Naive thymus-derived CD4-positive, alpha-beta T cell (primary cell): ENCODE data around the gene ALPL. TPM values are rescaled to one million over a fixed set of nuclear protein-coding genes. Genes with fewer than 3 reads are reported as not detected.

Source experiments
- ATAC-seq: fragments of 150-1000 bp; cut with Tn5 transposase; 2 replicates; pipeline ENCODE4 v1.10.0; 2021; ENCODE audit warnings: mild to moderate bottlenecking, moderate library complexity
- CTCF ChIA-PET: fragments of 350-600 bp; sonication (Branson Sonifier 250); formaldehyde crosslinking; loops from one replicate; lab custom pipeline; 2021; ENCODE audit warnings: antibody characterized with exemption; lab: Charles Lee
- POLR2A ChIA-PET: fragments of 350-600 bp; sonication (Branson Sonifier 250); formaldehyde crosslinking; loops from one replicate; lab custom pipeline; 2021; ENCODE audit warnings: antibody characterized with exemption, inconsistent platforms; lab: Charles Lee
- DNase-seq, 9 donors: peaks; one replicate each; pipeline versions ENCODE4 v3.0.0 to v3.0.0-alpha.2; 2020 to 2022; ENCODE audit warnings: mixed read lengths in 1 of 9
- H3K27ac ChIP-seq: one replicate; pipeline ENCODE4 v1.7.0; 2013; ENCODE audit warnings: mild to moderate bottlenecking, low read depth, low read length, moderate library complexity
- H3K27me3 ChIP-seq, 2 donors: one replicate each; pipeline ENCODE4 v1.7.0; 2013; ENCODE audit warnings: low read length in 2 of 2, mild to moderate bottlenecking in 2 of 2, moderate library complexity in 2 of 2; ENCODE audit not compliant: control insufficient read depth in 2 of 2, insufficient read depth in 2 of 2
- H3K36me3 ChIP-seq, 3 experiments: 1 replicate in 2 of 3; 2 replicates in 1 of 3; pipeline ENCODE4 v1.7.0; 2013; ENCODE audit warnings: low read length in 3 of 3, mild to moderate bottlenecking in 3 of 3, moderate library complexity in 1 of 3; ENCODE audit not compliant: insufficient read depth in 3 of 3, control insufficient read depth in 2 of 3
- H3K4me1 ChIP-seq, 2 donors: one replicate each; pipeline ENCODE4 v1.7.0; 2013; ENCODE audit warnings: low read length in 2 of 2, mild to moderate bottlenecking in 2 of 2, moderate library complexity in 1 of 2; ENCODE audit not compliant: control insufficient read depth in 2 of 2, insufficient read depth in 2 of 2
- H3K4me3 ChIP-seq: 2 replicates; pipeline ENCODE4 v1.7.0; 2013; ENCODE audit warnings: mild to moderate bottlenecking, low read length
- H3K9me3 ChIP-seq, 3 experiments: 1 replicate in 2 of 3; 2 replicates in 1 of 3; pipeline ENCODE4 v1.7.0; 2013; ENCODE audit warnings: low read length in 3 of 3; ENCODE audit not compliant: control insufficient read depth in 2 of 3
- H3K27ac Mint-ChIP-seq, 9 donors: one replicate each; pipeline ENCODE4 v1.8.0; 2020 to 2022; ENCODE audit warnings: mixed read lengths in 9 of 9, mild to moderate bottlenecking in 8 of 9, moderate library complexity in 5 of 9, inconsistent platforms in 2 of 9
- H3K27me3 Mint-ChIP-seq, 5 donors: one replicate each; pipeline ENCODE4 v1.8.0; 2021 to 2022; ENCODE audit warnings: mixed read lengths in 5 of 5, mild to moderate bottlenecking in 1 of 5
- H3K36me3 Mint-ChIP-seq, 5 donors: one replicate each; pipeline ENCODE4 v1.8.0; 2020 to 2022; ENCODE audit warnings: mixed read lengths in 5 of 5, mild to moderate bottlenecking in 3 of 5, inconsistent platforms in 1 of 5
- H3K4me1 Mint-ChIP-seq, 7 donors: one replicate each; pipeline ENCODE4 v1.8.0; 2020 to 2022; ENCODE audit warnings: mixed read lengths in 7 of 7, mild to moderate bottlenecking in 3 of 7, inconsistent platforms in 1 of 7
- H3K4me3 Mint-ChIP-seq, 10 donors: one replicate each; pipeline ENCODE4 v1.8.0; 2020 to 2022; ENCODE audit warnings: mild to moderate bottlenecking in 10 of 10, mixed read lengths in 10 of 10, moderate library complexity in 6 of 10, inconsistent platforms in 2 of 10
- H3K9me3 Mint-ChIP-seq, 11 donors: one replicate each; pipeline ENCODE4 v1.8.0; 2020 to 2022; ENCODE audit warnings: mixed read lengths in 11 of 11, mild to moderate bottlenecking in 4 of 11, inconsistent platforms in 1 of 11, moderate library complexity in 1 of 11
- intact Hi-C, 2 donors: fragments of 100-400 bp; cut with micrococcal nuclease; formaldehyde crosslinking; loops; one replicate each; pipeline ENCODE4 v1.15.1; 2023
- polyA plus RNA-seq, 2 donors: library from polyadenylated mRNA; unstranded; fragments of 300-500 nt; fragmentation: Illumina TruSeq; gene quantifications; one replicate each; pipeline ENCODE4 v1.2.3, GENCODE V29; 2021
- total RNA-seq, 6 experiments: library from RNA in 5 of 6; stranded (reverse) in 5 of 6; gene quantifications; 1 replicate in 5 of 6; 2 replicates in 1 of 6; pipeline ENCODE4 v1.2.3 and lab custom pipeline; 2021 to 2026

The ALPL gene
- total and polyA plus RNA-seq, 7 experiments from 2014 or later, result not detected

GRCh38 chr1:21503706-21504377 lies 5.4 kb upstream of the ALPL start:
- no peak overlapping the region for H3K4me3 ChIP-seq
- Mint-ChIP-seq H3K4me3 (no peak overlapping the region), H3K4me1 (peaks cover 2 to 9% (median 4%) of the 10 kb centered on the region in 7 donors), H3K9me3 (peaks cover 0 to 4% (median 0%) of the 10 kb centered on the region in 11 donors), H3K36me3 (peaks cover 0 to 13% (median 2%) of the 10 kb centered on the region in 5 donors), H3K27me3 (peaks cover 35 to 47% (median 38%) of the 10 kb centered on the region in 5 donors), H3K27ac (no peak overlapping the region)
- DNase-seq, result no peak
- intact Hi-C loops, result no loop called here
- H3K4me1 ChIP-seq, result peaks cover 0 to 5% of the 10 kb centered on the region in 2 donors
- H3K27me3 ChIP-seq, result peaks cover 0 to 4% of the 10 kb centered on the region in 2 donors
- no peaks in the 10 kb centered on the region for H3K9me3 ChIP-seq
- CTCF ChIA-PET, result no interaction called here
- no peak for ATAC-seq
- POLR2A ChIA-PET, result no interaction called here
- no peak overlapping the region for H3K27ac ChIP-seq
- H3K36me3 ChIP-seq, result no peaks in the 10 kb centered on the region

GRCh38 chr1:21506804-21507203 lies 2.4 kb upstream of the ALPL start:
- Histone ChIP-seq H3K27me3 (peaks cover 0 to 5% of the 10 kb centered on the region in 2 donors), H3K9me3 (no peaks in the 10 kb centered on the region), H3K4me1 (peaks cover 0 to 5% of the 10 kb centered on the region in 2 donors), H3K4me3 (no peak overlapping the region), H3K36me3 (no peaks in the 10 kb centered on the region), H3K27ac (no peak overlapping the region)
- ChIA-PET POLR2A (no interaction called here), CTCF (no interaction called here)
- ATAC-seq (no peak), DNase-seq (no peak)
- Mint-ChIP-seq H3K36me3 (peaks cover 0 to 9% (median 4%) of the 10 kb centered on the region in 5 donors), H3K4me3 (peak overlapping the region in 1 of 10 donors; percentile 13), H3K4me1 (peaks cover 4 to 18% (median 7%) of the 10 kb centered on the region in 7 donors), H3K9me3 (peaks cover 0 to 1% (median 0%) of the 10 kb centered on the region in 11 donors), H3K27me3 (peaks cover 53 to 63% (median 59%) of the 10 kb centered on the region in 5 donors), H3K27ac (no peak overlapping the region)
- intact Hi-C loops, result no loop called here

- ATAC-seq (no peak), DNase-seq (no peak)
- intact Hi-C loops, result loop anchor here in 1 of 2 donors (2.0 kb wide), 1 partner anchor 515 kb away; no protein-coding TSS in a partner anchor
- POLR2A ChIA-PET, result no interaction called here
- Mint-ChIP-seq H3K4me1 (peaks cover 4 to 18% (median 7%) of the 10 kb centered on the region in 7 donors), H3K27me3 (peaks cover 56 to 63% (median 59%) of the 10 kb centered on the region in 5 donors), H3K9me3 (peaks cover 0 to 1% (median 0%) of the 10 kb centered on the region in 11 donors), H3K4me3 (peak overlapping the region in 3 of 10 donors; percentile 43 to 95 (median 90)), H3K36me3 (peaks cover 0 to 9% (median 4%) of the 10 kb centered on the region in 5 donors), H3K27ac (no peak overlapping the region)
- CTCF ChIA-PET, result interaction anchor here (0.5 kb wide), 1 partner anchor 336 kb away, joined by 4 read pairs; no protein-coding TSS in a partner anchor
- H3K4me3 ChIP-seq, result no peak overlapping the region
- no peak overlapping the region for H3K27ac ChIP-seq
- H3K9me3 ChIP-seq, result no peaks in the 10 kb centered on the region
- H3K27me3 ChIP-seq, result peaks cover 0 to 5% of the 10 kb centered on the region in 2 donors
- H3K4me1 ChIP-seq, result peaks cover 0 to 5% of the 10 kb centered on the region in 2 donors
- H3K36me3 ChIP-seq, result no peaks in the 10 kb centered on the region
Measured at GRCh38 chr1:21507511-21508270, 1.5 kb upstream of the ALPL start.

- no peaks in the 10 kb centered on the region for H3K9me3 ChIP-seq
- H3K27me3 ChIP-seq, result peaks cover 0 to 5% of the 10 kb centered on the region in 2 donors
- CTCF ChIA-PET, result no interaction called here
- H3K27ac ChIP-seq, result no peak overlapping the region
- peaks cover 0 to 5% of the 10 kb centered on the region in 2 donors for H3K4me1 ChIP-seq
- peak overlapping the region; percentile 68 to 95 (median 80) for H3K4me3 Mint-ChIP-seq
- DNase-seq, result peak; percentile 20 to 83 (median 48)
- intact Hi-C loops, result loop anchor here (1.0 to 2.0 kb wide), 3 partner anchors 151 to 514 kb away; no protein-coding TSS in a partner anchor
- H3K27me3 Mint-ChIP-seq, result peaks cover 55 to 64% (median 60%) of the 10 kb centered on the region in 5 donors
- H3K36me3 ChIP-seq, result no peaks in the 10 kb centered on the region
- H3K36me3 Mint-ChIP-seq, result peaks cover 0 to 9% (median 4%) of the 10 kb centered on the region in 5 donors
- peak overlapping the region in 1 of 9 donors; percentile 25 for H3K27ac Mint-ChIP-seq
- peaks cover 4 to 18% (median 7%) of the 10 kb centered on the region in 7 donors for H3K4me1 Mint-ChIP-seq
- POLR2A ChIA-PET, result no interaction called here
- peak; percentile 90 for ATAC-seq
- H3K9me3 Mint-ChIP-seq, result peaks cover 0 to 1% (median 0%) of the 10 kb centered on the region in 11 donors
- H3K4me3 ChIP-seq, result no peak overlapping the region
Measured at GRCh38 chr1:21508580-21509350, 458 bp upstream of the ALPL start.

- Mint-ChIP-seq H3K36me3 (peaks cover 0 to 9% (median 4%) of the 10 kb centered on the region in 5 donors), H3K27me3 (peaks cover 50 to 62% (median 53%) of the 10 kb centered on the region in 5 donors), H3K27ac (no peak overlapping the region), H3K9me3 (peaks cover 0 to 1% (median 0%) of the 10 kb centered on the region in 11 donors), H3K4me1 (peaks cover 4 to 18% (median 7%) of the 10 kb centered on the region in 7 donors), H3K4me3 (peak overlapping the region in 5 of 10 donors; percentile 8 to 49 (median 41))
- POLR2A ChIA-PET, result no interaction called here
- ATAC-seq (no peak), DNase-seq (no peak)
- Histone ChIP-seq H3K27ac (no peak overlapping the region), H3K36me3 (no peaks in the 10 kb centered on the region), H3K9me3 (no peaks in the 10 kb centered on the region), H3K4me3 (no peak overlapping the region), H3K4me1 (peaks cover 0 to 5% of the 10 kb centered on the region in 2 donors), H3K27me3 (peaks cover 0 to 5% of the 10 kb centered on the region in 2 donors)
- intact Hi-C loops, result no loop called here
- CTCF ChIA-PET, result no interaction called here
Measured at GRCh38 chr1:21510113-21510493, 880 bp downstream of the ALPL start.
